H1 (cell line): ENCODE measurements around the gene LMNTD2. TPM values are rescaled to one million over a fixed set of nuclear protein-coding genes. Genes with fewer than 3 reads are reported as not detected.
A peak's percentile ranks its signal among the peaks of the same experiment; 100 is the strongest.
"Not testable (repeated sequence)": the region's sequence is repeated elsewhere in the genome, so short reads cannot be mapped to it uniquely, and the experiment has no call there.

Experiments
- CTCF ChIA-PET: fragments of 300-600 bp; sonication (Branson Sonifier 250); formaldehyde crosslinking; loops from one replicate; lab custom pipeline; 2021; ENCODE audit not compliant: partially characterized antibody; lab: Charles Lee
- POLR2A ChIA-PET: fragments of 300-600 bp; sonication (Branson Sonifier 250); formaldehyde crosslinking; loops from one replicate; lab custom pipeline; 2021; ENCODE audit warnings: inconsistent platforms; ENCODE audit not compliant: partially characterized antibody; lab: Charles Lee
- DNase-seq, 2 experiments: peaks; one replicate each; pipeline versions ENCODE4 v3.0.0 to v3.0.0-alpha.2; 2010 to 2022; ENCODE audit warnings: low spot score in 2 of 2, low read depth in 1 of 2, mixed read lengths in 1 of 2
- FAIRE-seq: peaks from 2 replicates; lab custom pipeline; 2011; peaks lifted over from hg19 to GRCh38; lab: Jason Lieb, UNC
- H2AFZ ChIP-seq: 2 replicates; pipeline ENCODE4 v1.8.1; 2012; ENCODE audit warnings: low read length, inconsistent platforms
- H2AK5ac ChIP-seq: 2 replicates; pipeline ENCODE4 v1.6.1; 2013; ENCODE audit warnings: low read depth, low read length
- H2BK120ac ChIP-seq: replicated peaks from 2 replicates; pipeline ENCODE3; 2013; ENCODE audit warnings: low read depth, low read length, inconsistent platforms
- H2BK12ac ChIP-seq: 2 replicates; pipeline ENCODE4 v1.6.1; 2013; ENCODE audit warnings: low read depth, low read length
- H2BK15ac ChIP-seq: 2 replicates; pipeline ENCODE4 v1.6.1; 2013; ENCODE audit warnings: low read length
- H2BK20ac ChIP-seq: 2 replicates; pipeline ENCODE4 v1.6.1; 2013; ENCODE audit warnings: low read length
- H2BK5ac ChIP-seq: 2 replicates; pipeline ENCODE4 v1.6.1; 2013; ENCODE audit warnings: low read depth, low read length
- H3K14ac ChIP-seq: 2 replicates; pipeline ENCODE4 v1.6.1; 2013; ENCODE audit warnings: inconsistent platforms; ENCODE audit not compliant: insufficient read length
- H3K18ac ChIP-seq: 2 replicates; pipeline ENCODE4 v1.6.1; 2013; ENCODE audit warnings: low read length; ENCODE audit errors: extremely low read depth
- H3K23ac ChIP-seq: 2 replicates; pipeline ENCODE4 v1.6.1; 2013; ENCODE audit warnings: inconsistent platforms; ENCODE audit not compliant: insufficient read length
- H3K23me2 ChIP-seq: 2 replicates; pipeline ENCODE4 v1.6.1; 2013; ENCODE audit warnings: low read depth, low read length
- H3K27ac ChIP-seq: 2 replicates; pipeline ENCODE4 v1.6.1; 2011; ENCODE audit warnings: low read depth, low read length, inconsistent platforms
- H3K27me3 ChIP-seq, 4 experiments: replicated peaks in 1 of 4; 1 replicate in 1 of 4; 2 replicates in 3 of 4; pipeline versions ENCODE4 v1.6.1 to v1.8.1; 2011 to 2013; ENCODE audit warnings: low read length in 3 of 4, mild to moderate bottlenecking in 3 of 4, inconsistent platforms in 2 of 4, mixed read lengths in 2 of 4, moderate library complexity in 1 of 4; ENCODE audit not compliant: control insufficient read depth in 3 of 4, insufficient read depth in 3 of 4; ENCODE audit errors: extremely low read depth in 1 of 4
- H3K36me3 ChIP-seq, 4 experiments: 2 replicates each; pipeline versions ENCODE4 v1.6.1 to v1.8.1; 2011 to 2013; ENCODE audit warnings: mild to moderate bottlenecking in 4 of 4, low read length in 3 of 4, moderate library complexity in 2 of 4, control low read depth in 1 of 4, inconsistent platforms in 1 of 4; ENCODE audit not compliant: insufficient read depth in 4 of 4, control insufficient read depth in 2 of 4
- H3K4ac ChIP-seq: replicated peaks from 2 replicates; pipeline ENCODE3; 2013; ENCODE audit warnings: low read length, low read depth, mixed read lengths, inconsistent platforms; ENCODE audit not compliant: insufficient read length
- H3K4me1 ChIP-seq, 4 experiments: replicated peaks in 1 of 4; 1 replicate in 1 of 4; 2 replicates in 3 of 4; pipeline versions ENCODE4 v1.6.1 to v1.8.1; 2011 to 2013; ENCODE audit warnings: low read length in 3 of 4, inconsistent platforms in 2 of 4, mixed read lengths in 1 of 4; ENCODE audit not compliant: insufficient read depth in 4 of 4, control insufficient read depth in 3 of 4
- H3K4me2 ChIP-seq, 2 experiments: 2 replicates each; pipeline versions ENCODE4 v1.6.1 to v1.8.1; 2011 to 2013; ENCODE audit warnings: low read depth in 2 of 2, low read length in 2 of 2, control low read depth in 1 of 2, inconsistent platforms in 1 of 2, mild to moderate bottlenecking in 1 of 2; ENCODE audit not compliant: insufficient read depth in 1 of 2
- H3K4me3 ChIP-seq, 4 experiments: fragments of 200-600, 300-600 bp in 1 of 4; sonication (generic), shearing (Covaris generic), sonication (Bioruptor Twin) in 1 of 4; 2 replicates each; pipeline versions ENCODE4 v1.5.1 to v1.8.1; 2011 to 2016; ENCODE audit warnings: low read length in 4 of 4, low read depth in 3 of 4, control low read depth in 2 of 4, inconsistent platforms in 2 of 4, mild to moderate bottlenecking in 2 of 4, mixed read lengths in 1 of 4, moderate library complexity in 1 of 4; ENCODE audit not compliant: insufficient read depth in 2 of 4; ENCODE audit errors: extremely low read depth in 1 of 4
- H3K56ac ChIP-seq: replicated peaks from 2 replicates; pipeline ENCODE3; 2013; ENCODE audit warnings: low read depth, mild to moderate bottlenecking, mixed read lengths, low read length, inconsistent platforms; ENCODE audit not compliant: insufficient read length
- H3K79me1 ChIP-seq: 2 replicates; pipeline ENCODE4 v1.6.1; 2013; ENCODE audit warnings: low read depth, low read length, control low read depth
- H3K79me2 ChIP-seq, 2 experiments: 2 replicates each; pipeline versions ENCODE4 v1.6.1 to v1.8.1; 2012 to 2013; ENCODE audit warnings: low read length in 2 of 2, mild to moderate bottlenecking in 2 of 2, inconsistent platforms in 1 of 2; ENCODE audit not compliant: insufficient read depth in 2 of 2, control insufficient read depth in 1 of 2
- H3K9ac ChIP-seq, 4 experiments: replicated peaks in 1 of 4; 1 replicate in 1 of 4; 2 replicates in 3 of 4; pipeline versions ENCODE4 v1.6.1 to v1.8.1; 2011 to 2013; ENCODE audit warnings: low read depth in 3 of 4, low read length in 3 of 4, control low read depth in 2 of 4, mild to moderate bottlenecking in 2 of 4, moderate library complexity in 2 of 4, inconsistent platforms in 1 of 4; ENCODE audit errors: extremely low read depth in 1 of 4
- H3K9me3 ChIP-seq, 2 experiments: 2 replicates each; pipeline versions ENCODE4 v1.6.1 to v1.8.1; 2012 to 2013; ENCODE audit warnings: mild to moderate bottlenecking in 2 of 2, moderate library complexity in 2 of 2, control low read depth in 1 of 2, inconsistent platforms in 1 of 2, low read depth in 1 of 2, low read length in 1 of 2, mixed read lengths in 1 of 2; ENCODE audit not compliant: insufficient read depth in 2 of 2
- H4K20me1 ChIP-seq, 2 experiments: replicated peaks in 1 of 2; 2 replicates each; pipeline versions ENCODE3 to v1.8.1; 2011 to 2013; ENCODE audit warnings: inconsistent platforms in 2 of 2, low read length in 2 of 2, mild to moderate bottlenecking in 1 of 2; ENCODE audit not compliant: insufficient read depth in 2 of 2, control insufficient read depth in 1 of 2
- H4K5ac ChIP-seq: 2 replicates; pipeline ENCODE4 v1.6.1; 2013; ENCODE audit warnings: low read length, low read depth, mixed read lengths, inconsistent platforms; ENCODE audit not compliant: insufficient read length
- H4K8ac ChIP-seq: 2 replicates; pipeline ENCODE4 v1.8.0; 2013; ENCODE audit warnings: mild to moderate bottlenecking, moderate library complexity, low read length, inconsistent platforms; ENCODE audit not compliant: insufficient read depth; ENCODE audit errors: extremely low read depth
- H4K91ac ChIP-seq: replicated peaks from 2 replicates; pipeline ENCODE3; 2013; ENCODE audit warnings: low read length, mixed read lengths, inconsistent platforms; ENCODE audit not compliant: insufficient read length
- RFX5 ChIP-seq: IDR thresholded peaks from 2 replicates; pipeline ENCODE4 v1.6.1; 2011; ENCODE audit warnings: low read depth, low read length, improper control_type of control experiment, borderline replicate concordance
- SP4 ChIP-seq: IDR thresholded peaks from 2 replicates; pipeline ENCODE4 v1.6.1; 2012; ENCODE audit warnings: low read length, inconsistent platforms
- SUZ12 ChIP-seq: fragments of 200-600 bp; sonication (generic); IDR thresholded peaks from 2 replicates; pipeline ENCODE4 v1.6.1; 2012; ENCODE audit warnings: mild to moderate bottlenecking, inconsistent platforms, low read length, moderate library complexity, mixed read lengths
- TAF7 ChIP-seq: optimal IDR thresholded peaks from 2 replicates; pipeline ENCODE3; 2011; ENCODE audit warnings: low read depth, mild to moderate bottlenecking, inconsistent platforms, low read length, moderate library complexity, borderline replicate concordance
- WGBS, 2 experiments: shearing (Covaris generic) in 1 of 2; methylation state at CpG; one replicate each; pipeline versions ENCODE4 v1.1.6 to v1.1.7; 2013 to 2015; ENCODE audit warnings: low lambda C conversion rate in 2 of 2, mixed read lengths in 2 of 2, inconsistent platforms in 1 of 2, low coverage in 1 of 2, missing lambda C conversion rate in 1 of 2; ENCODE audit not compliant: insufficient replicate concordance in 2 of 2, insufficient coverage in 1 of 2, insufficient read length in 1 of 2; ENCODE audit errors: extremely low coverage in 1 of 2, missing lambda C conversion rate in 1 of 2; 5-methylcytosine and 5-hydroxymethylcytosine counted together
- polyA plus RNA-seq, 7 experiments: library from polyadenylated mRNA; depleted of rRNA in 3 of 7; stranded (reverse) in 5 of 7; unstranded in 2 of 7; fragments of >200 nt in 5 of 7; fragments of 200-250 nt in 2 of 7; gene quantifications; 1 replicate in 5 of 7; 2 replicates in 1 of 7; 4 replicates in 1 of 7; pipeline versions ENCODE4 v1.2.1 to v1.2.3, GENCODE V29; 2011 to 2013; ENCODE audit warnings: missing spikeins in 2 of 7, mixed read lengths in 2 of 7
- total RNA-seq: library from RNA; stranded (reverse); fragmentation: NEBNext Ultra II Directional; extraction: Animal tissue kit (Norgen Biotek cat#: 25700); gene quantifications from 2 replicates; pipeline ENCODE4 v1.2.1, GENCODE V29; 2021

The LMNTD2 gene
- total and polyA plus RNA-seq, 2 of the 8 experiments (the other 6 are each of a cell fraction or from before 2014, with no cell fraction given): 1.6 to 3.1 TPM

GRCh38 chr11:518463-519202, 41.9 kb downstream of the LMNTD2 start (continued):
- no peak for TF ChIP-seq RFX5
- TF ChIP-seq SP4: no peak
- peak; percentile 98 for TF ChIP-seq TAF7
- TF ChIP-seq SUZ12: no peak

- not testable (repeated sequence) for H3K23ac ChIP-seq, H3K79me2 ChIP-seq, H2BK20ac ChIP-seq, H2BK5ac ChIP-seq, H2BK15ac ChIP-seq, H3K4me2 ChIP-seq, H2BK120ac ChIP-seq, H3K14ac ChIP-seq, H3K4me3 ChIP-seq, H3K18ac ChIP-seq, H4K5ac ChIP-seq, H3K56ac ChIP-seq, H3K36me3 ChIP-seq, DNase-seq, H4K20me1 ChIP-seq, H3K4me1 ChIP-seq, H2BK12ac ChIP-seq, H3K79me1 ChIP-seq, H3K27me3 ChIP-seq, H2AK5ac ChIP-seq, H4K8ac ChIP-seq, H3K4ac ChIP-seq, FAIRE-seq, H3K9ac ChIP-seq, H3K27ac ChIP-seq, H3K23me2 ChIP-seq, H2AFZ ChIP-seq, H4K91ac ChIP-seq
- CTCF ChIA-PET: interaction anchor here (0.6 to 1.7 kb wide), 7 partner anchors 16 to 211 kb away, joined by 3 to 5 read pairs (median 3); no protein-coding TSS in a partner anchor
- H3K9me3 ChIP-seq: peaks cover 4 to 14% of the 10 kb centered on the region in 2 experiments; a peak in 1 of 4 replicates
- POLR2A ChIA-PET: interaction anchor here (1.0 to 1.3 kb wide), 3 partner anchors 13 to 149 kb away, joined by 3 to 4 read pairs (median 3); no protein-coding TSS in a partner anchor
- 94% methylated on average over 40 of the region's 43 CpGs; no CpG with 5 or more reads in 1 of the 2 experiments for WGBS, 2 experiments
Observed at GRCh38 chr11:516918-517685, 43.4 kb downstream of the LMNTD2 start.
